PC-9 (cell line): ENCODE measurements around the gene LAMP5. TPM values are rescaled to one million over a fixed set of nuclear protein-coding genes. Genes with fewer than 3 reads are reported as not detected.

Experiments
- BruUV-seq: library from RNA; stranded (reverse); fragments of 400-500 nt; replicated peaks from 2 replicates; lab custom pipeline; 2021; lab: Mats Ljungman, UMichigan
- CTCF ChIA-PET: fragments of 300-600 bp; sonication (Branson Sonifier 250); formaldehyde crosslinking; loops from one replicate; lab custom pipeline; 2022; ENCODE audit warnings: antibody characterized with exemption; lab: Charles Lee
- POLR2A ChIA-PET: fragments of 300-600 bp; sonication (Branson Sonifier 250); formaldehyde crosslinking; loops from one replicate; lab custom pipeline; 2022; ENCODE audit warnings: antibody characterized with exemption; ENCODE audit not compliant: unreplicated experiment; lab: Charles Lee
- DNase-seq, 2 experiments: peaks; one replicate each; pipeline versions ENCODE4 v3.0.0 to v3.0.0-alpha.2; 2015 to 2022; ENCODE audit warnings: mixed read lengths in 1 of 2
- H2AFZ ChIP-seq: fragments of 200-600 bp; sonication (generic); 2 replicates; pipeline ENCODE4 v1.8.1; 2017; ENCODE audit warnings: antibody characterized with exemption
- H3F3A ChIP-seq: fragments of 200-600 bp; sonication (generic); 2 replicates; pipeline ENCODE4 v1.8.1; 2017; ENCODE audit warnings: antibody characterized with exemption, mild to moderate bottlenecking, low read depth; ENCODE audit not compliant: insufficient read depth
- H3K27ac ChIP-seq: fragments of 200-600 bp; sonication (generic); 2 replicates; pipeline ENCODE4 v1.6.1; 2016; ENCODE audit warnings: mixed run types
- H3K27me3 ChIP-seq: fragments of 200-600 bp; sonication (generic); 2 replicates; pipeline ENCODE4 v1.6.1; 2016; ENCODE audit warnings: low read depth, mixed run types; ENCODE audit not compliant: insufficient read depth
- H3K36me3 ChIP-seq: fragments of 200-600 bp; sonication (generic); 2 replicates; pipeline ENCODE4 v1.6.1; 2016; ENCODE audit warnings: low read depth, mixed run types
- H3K4me1 ChIP-seq: fragments of 200-600 bp; sonication (generic); replicated peaks from 2 replicates; pipeline ENCODE4 v1.6.1; 2016; ENCODE audit warnings: mixed run types; ENCODE audit not compliant: insufficient read depth
- H3K4me2 ChIP-seq: fragments of 200-600 bp; sonication (generic); 2 replicates; pipeline ENCODE4 v1.6.1; 2017; ENCODE audit warnings: mixed run types
- H3K4me3 ChIP-seq: fragments of 200-600 bp; sonication (generic); 2 replicates; pipeline ENCODE4 v1.6.1; 2016; ENCODE audit warnings: mixed run types
- H3K79me2 ChIP-seq: fragments of 200-600 bp; sonication (generic); 2 replicates; pipeline ENCODE4 v1.6.1; 2017; ENCODE audit warnings: low read depth, mixed run types
- H3K9me2 ChIP-seq: fragments of 200-600 bp; sonication (generic); 2 replicates; pipeline ENCODE4 v1.8.1; 2017; ENCODE audit warnings: mild to moderate bottlenecking; ENCODE audit not compliant: insufficient read depth
- H3K9me3 ChIP-seq: fragments of 200-600 bp; sonication (generic); 2 replicates; pipeline ENCODE4 v1.8.1; 2016; ENCODE audit warnings: low read depth; ENCODE audit not compliant: insufficient read depth
- H4K20me1 ChIP-seq: fragments of 200-600 bp; sonication (generic); 2 replicates; pipeline ENCODE4 v1.8.1; 2017; ENCODE audit not compliant: insufficient read depth
- CTCF ChIP-seq: fragments of 200-600 bp; sonication (generic); conservative IDR thresholded peaks from 2 replicates; pipeline ENCODE4 v1.6.1; 2017; ENCODE audit warnings: mixed run types, antibody characterized with exemption, mild to moderate bottlenecking, moderate library complexity
- EZH2 ChIP-seq: fragments of 200-600 bp; sonication (generic); IDR thresholded peaks from 2 replicates; pipeline ENCODE4 v1.8.0; 2017; ENCODE audit warnings: antibody characterized with exemption, low read depth
- intact Hi-C: fragments of 100-400 bp; cut with micrococcal nuclease; formaldehyde crosslinking; loops from one replicate; pipeline ENCODE4 v1.10.0; 2022; ENCODE audit not compliant: unreplicated experiment
- total RNA-seq: library from RNA; stranded (reverse); gene quantifications from 2 replicates; pipeline ENCODE4 v1.2.3, GENCODE V29; 2021

Gene LAMP5
- total RNA-seq, 1 experiment from 2014 or later, result not detected

- Histone ChIP-seq H3K79me2 (no peaks in the 10 kb centered on the region), H3K4me1 (no peaks in the 10 kb centered on the region), H3F3A (no peaks in the 10 kb centered on the region), H3K27me3 (peaks cover 36% of the 10 kb centered on the region), H3K27ac (no peak overlapping the region), H3K36me3 (no peaks in the 10 kb centered on the region), H3K4me3 (no peak overlapping the region), H4K20me1 (no peaks in the 10 kb centered on the region), H3K9me3 (no peaks in the 10 kb centered on the region), H3K4me2 (no peak overlapping the region), H2AFZ (no peak overlapping the region), H3K9me2 (no peaks in the 10 kb centered on the region)
- ChIA-PET POLR2A (no interaction called here), CTCF (no interaction called here)
- BruUV-seq, result no TSS peak
- no peak for DNase-seq
- TF ChIP-seq CTCF, result no peak
- intact Hi-C loops, result no loop called here
Observed at GRCh38 chr20:9535449-9535848, 21.1 kb downstream of the LAMP5 start.

DNA sequence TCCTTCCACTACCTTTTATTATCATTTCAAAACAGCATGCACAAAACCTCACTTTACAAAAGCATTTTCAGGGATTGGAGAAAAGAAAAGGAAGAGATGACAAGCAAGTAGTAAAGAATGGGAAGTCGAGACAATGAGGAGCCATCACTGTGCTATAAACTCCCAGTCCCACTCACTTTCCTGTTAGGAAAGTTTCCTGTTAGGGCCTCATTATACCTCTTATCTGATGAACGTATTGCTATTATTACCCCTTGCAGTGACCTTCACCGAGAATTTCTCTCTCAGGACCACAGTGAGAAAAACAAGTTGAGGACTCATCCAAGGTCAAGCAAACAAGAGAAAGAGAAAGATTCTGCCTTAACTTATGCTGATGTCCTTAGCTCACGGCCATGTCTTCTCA is 28.8 kb downstream of the LAMP5 start:
- Histone ChIP-seq H3K27me3 (peaks cover 43% of the 10 kb centered on the region), H3K36me3 (no peaks in the 10 kb centered on the region), H3K79me2 (no peaks in the 10 kb centered on the region), H3K9me2 (no peaks in the 10 kb centered on the region), H2AFZ (no peak overlapping the region), H3F3A (no peaks in the 10 kb centered on the region), H3K4me3 (no peak overlapping the region), H3K4me2 (no peak overlapping the region), H3K27ac (no peak overlapping the region), H3K9me3 (no peaks in the 10 kb centered on the region), H3K4me1 (no peaks in the 10 kb centered on the region), H4K20me1 (no peaks in the 10 kb centered on the region)
- POLR2A ChIA-PET, result no interaction called here
- no TSS peak for BruUV-seq
- TF ChIP-seq EZH2 (no peak), CTCF (no peak)
- DNase-seq, result no peak
- intact Hi-C loops, result no loop called here
- CTCF ChIA-PET, result no interaction called here

- no peak for DNase-seq
- no peaks in the 10 kb centered on the region for H3K9me3 ChIP-seq
- intact Hi-C loops, result no loop called here
- peaks cover 15% of the 10 kb centered on the region for H3K27me3 ChIP-seq
- no peak overlapping the region for H3K27ac ChIP-seq
- no peaks in the 10 kb centered on the region for H3F3A ChIP-seq
- H3K4me3 ChIP-seq, result no peak overlapping the region
- H3K9me2 ChIP-seq, result no peaks in the 10 kb centered on the region
- H2AFZ ChIP-seq, result no peak overlapping the region
- no peaks in the 10 kb centered on the region for H3K4me1 ChIP-seq
- H4K20me1 ChIP-seq, result no peaks in the 10 kb centered on the region
- H3K79me2 ChIP-seq, result no peaks in the 10 kb centered on the region
- TF ChIP-seq CTCF (no peak), EZH2 (no peak)
- ChIA-PET POLR2A (no interaction called here), CTCF (no interaction called here)
- no TSS peak for BruUV-seq
- H3K36me3 ChIP-seq, result no peaks in the 10 kb centered on the region
- H3K4me2 ChIP-seq, result no peak overlapping the region
Observed at GRCh38 chr20:9550283-9550682, 35.9 kb downstream of the LAMP5 start.
